NCI-H2171 (cell line): ENCODE data around the gene TUBGCP3.

ENCODE experiments used
- DNase-seq: peaks from one replicate; lab custom pipeline; 2025; lab: John Stamatoyannopoulos, UW

Gene TUBGCP3

GRCh38 chr13:112442483-112443090, 145.4 kb downstream of the TUBGCP3 start:
- no peak for DNase-seq

- DNase-seq: no peak
Observed at GRCh38 chr13:112441779-112442310, 146.1 kb downstream of the TUBGCP3 start.

GRCh38 chr13:112441226-112441625, 146.7 kb downstream of the TUBGCP3 start:
- DNase-seq: no peak

GRCh38 chr13:112438515-112438914, 149.4 kb downstream of the TUBGCP3 start:
- DNase-seq: no peak

GRCh38 chr13:112438094-112438493, 149.9 kb downstream of the TUBGCP3 start:
- DNase-seq: no peak

- no peak for DNase-seq
Observed at GRCh38 chr13:112435973-112436372, 152.0 kb downstream of the TUBGCP3 start.
